CD4-positive, alpha-beta T cell treated with Interleukin-1 beta for 1 hour (primary cell): Measurements from ENCODE around the gene CENPL.
"Not testable (repeated sequence)": the region's sequence is repeated elsewhere in the genome, so short reads cannot be mapped to it uniquely, and the experiment has no call there.

Experiments used
- DNase-seq, 2 donors: peaks; one replicate each; pipeline ENCODE4 v3.0.0-alpha.2; 2020 to 2022

CENPL gene

GRCh38 chr1:173856903-173857302 lies 32.2 kb upstream of the CENPL start:
- DNase-seq, result no peak

DNA sequence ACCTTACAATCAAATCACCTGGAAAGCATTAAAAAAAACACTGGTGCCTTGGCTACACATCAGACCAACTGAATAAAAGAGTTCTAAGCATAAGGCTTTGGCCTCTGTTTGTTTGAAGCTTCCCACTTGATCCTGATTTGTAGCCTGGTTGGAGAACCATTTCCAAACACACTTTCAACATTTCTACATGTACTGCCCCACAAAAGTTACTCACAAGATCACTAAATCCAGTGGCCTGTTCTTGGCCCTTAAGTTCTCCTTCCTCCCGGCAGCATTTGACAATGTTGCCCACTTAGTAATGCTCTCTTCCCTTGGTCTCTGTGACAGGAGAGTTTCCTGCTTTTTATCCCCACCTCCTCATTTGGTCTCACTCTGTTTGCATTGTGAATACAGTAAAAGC lies 31.3 kb upstream of the CENPL start:
- no peak for DNase-seq

- DNase-seq, result no peak
These were observed 28.4 kb upstream of the CENPL start for GRCh38 chr1:173853074-173853473.

GRCh38 chr1:173852105-173852504 lies 27.4 kb upstream of the CENPL start:
- DNase-seq, result no peak

GRCh38 chr1:173832748-173833147 lies 8.1 kb upstream of the CENPL start:
- no peak for DNase-seq

- DNase-seq, result no peak
These were observed 2.9 kb upstream of the CENPL start for GRCh38 chr1:173827611-173828010.

DNA sequence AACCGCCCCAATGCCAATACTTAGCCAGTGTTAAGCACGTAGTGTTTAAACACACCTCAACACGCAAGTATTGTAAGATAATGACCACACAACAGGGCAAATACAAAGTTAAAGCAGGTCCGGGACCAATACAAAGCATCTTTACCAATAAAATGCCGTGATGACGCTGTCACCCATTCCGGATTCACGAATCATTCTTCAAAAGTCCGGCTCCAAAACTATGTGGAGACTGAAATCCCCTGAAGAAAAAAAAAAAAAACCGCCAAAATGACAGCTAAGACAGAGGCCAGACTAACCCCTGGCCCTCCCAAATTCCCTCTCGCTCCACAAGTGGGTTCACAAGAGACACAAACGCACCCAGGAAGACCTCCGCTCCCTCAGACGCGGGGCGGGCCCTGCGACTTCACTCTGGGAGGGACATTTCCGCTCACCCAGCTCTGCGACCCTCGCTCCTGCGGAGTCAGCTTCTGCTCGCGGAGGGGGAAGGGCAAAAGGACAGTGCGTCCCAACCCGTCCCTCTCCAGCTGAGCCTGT lies 835 bp downstream of the CENPL start:
- no peak for DNase-seq

DNA sequence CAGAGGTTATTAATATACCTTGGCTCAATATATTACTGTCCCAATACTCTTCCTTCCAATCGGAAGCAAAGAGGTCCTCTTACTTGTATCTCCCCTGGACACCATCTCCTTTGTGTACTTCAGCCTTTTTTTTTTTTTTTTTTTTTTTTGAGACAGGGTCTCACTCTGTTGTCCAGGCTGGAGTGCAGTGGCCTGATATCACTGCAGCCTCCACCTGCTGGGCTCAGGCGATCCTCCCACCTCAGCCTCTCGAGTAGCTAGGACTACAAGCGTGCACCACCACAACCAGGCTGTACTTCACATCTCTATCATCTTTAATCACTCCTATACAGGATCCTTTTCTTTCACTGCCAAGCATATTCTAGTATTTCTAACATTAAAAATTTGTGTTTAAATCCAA lies 3.0 kb downstream of the CENPL start:
- DNase-seq, result no peak

DNA sequence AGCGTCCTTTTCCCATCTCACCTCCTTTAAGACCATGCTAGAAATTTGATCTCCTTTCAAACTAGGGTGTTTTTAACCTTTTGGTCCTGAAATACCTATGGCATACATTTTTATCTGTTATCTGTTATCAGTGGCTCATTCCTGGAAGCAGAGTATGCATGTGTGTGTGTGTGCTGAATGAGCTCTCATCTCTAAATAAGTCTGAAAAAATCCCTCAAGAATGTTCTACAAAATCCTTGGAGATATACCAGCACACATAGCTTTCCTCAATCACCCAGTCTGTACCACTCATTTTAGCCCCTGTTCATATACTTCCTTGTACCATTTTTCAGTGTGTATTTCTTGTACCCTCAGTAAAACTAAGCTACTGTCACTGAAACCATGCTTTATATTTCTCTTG lies 6.2 kb downstream of the CENPL start:
- DNase-seq, result no peak

DNA sequence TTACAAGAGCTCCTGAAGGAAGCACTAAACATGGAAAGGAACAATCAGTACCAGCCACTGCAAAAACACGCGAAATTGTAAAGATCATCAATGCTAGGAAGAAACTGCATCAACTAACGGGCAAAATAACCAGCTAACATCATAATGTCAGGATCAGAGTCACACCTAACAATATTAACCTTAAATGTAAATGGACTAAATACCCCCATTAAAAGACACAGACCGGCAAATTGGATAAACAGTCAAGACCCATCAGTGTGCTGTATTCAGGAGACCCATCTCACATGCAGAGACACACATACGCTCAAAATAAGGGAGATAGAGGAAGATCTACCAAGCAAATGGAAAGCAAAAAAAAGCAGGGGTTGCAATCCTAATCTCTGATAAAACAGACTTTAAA lies 11.0 kb downstream of the CENPL start:
- not testable (repeated sequence) for DNase-seq

DNA sequence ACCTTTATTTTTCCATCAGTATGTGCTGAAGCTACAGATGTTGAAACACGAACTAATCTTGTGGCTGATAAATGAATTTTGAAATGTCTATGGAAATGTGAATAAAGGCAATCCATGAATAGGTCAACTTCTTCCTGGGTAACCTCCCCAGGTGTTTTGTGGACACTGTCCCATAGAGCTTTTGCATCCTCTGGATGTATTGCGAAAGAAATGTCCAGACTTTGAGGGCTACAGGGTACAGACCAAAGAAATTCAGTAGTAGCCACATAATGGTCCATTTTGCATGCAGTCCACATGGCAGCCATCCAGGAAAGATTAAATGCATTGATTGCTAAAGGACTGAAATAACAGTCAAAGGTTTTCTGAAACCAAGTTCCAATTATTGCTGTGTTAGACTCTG lies 21.7 kb downstream of the CENPL start:
- no peak for DNase-seq

DNA sequence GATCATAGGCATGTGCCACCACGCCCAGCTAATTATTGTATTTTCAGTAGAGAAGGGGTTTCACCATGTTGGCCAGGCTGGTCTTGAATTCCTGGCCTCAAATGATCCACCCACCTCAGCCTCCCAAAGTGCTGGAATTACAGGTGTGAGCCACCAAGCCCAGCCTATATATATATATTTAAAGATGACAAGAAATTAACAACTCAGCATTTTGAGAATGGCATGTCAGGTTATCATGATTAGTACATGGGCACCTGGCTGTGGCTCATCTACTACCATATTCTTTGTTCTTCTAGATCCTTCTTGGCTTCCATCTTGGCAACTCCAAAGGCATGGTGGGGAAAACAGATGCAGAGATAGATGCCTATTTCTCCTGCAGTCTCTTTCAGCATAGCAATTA lies 24.7 kb downstream of the CENPL start:
- not testable (repeated sequence) for DNase-seq

DNA sequence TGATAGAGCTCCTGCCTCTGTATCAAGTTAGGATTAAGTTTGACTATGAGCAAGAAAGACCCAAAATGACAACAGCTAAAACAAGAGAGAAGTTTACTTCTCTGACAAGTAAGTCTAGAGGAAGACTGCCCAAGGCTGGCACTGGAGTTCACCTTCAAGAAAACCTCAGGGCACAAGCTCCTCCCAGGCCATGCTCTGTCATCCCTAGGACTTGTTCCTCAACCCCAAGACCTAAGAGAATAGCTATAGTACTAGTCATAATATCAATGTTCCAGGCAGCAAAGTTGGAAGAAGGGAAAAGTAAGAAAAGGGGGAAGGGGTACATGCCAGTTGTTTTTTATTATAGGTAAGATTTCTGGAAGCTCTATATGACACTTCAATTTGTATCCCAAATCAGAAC lies 26.6 kb downstream of the CENPL start:
- DNase-seq, result no peak

DNA sequence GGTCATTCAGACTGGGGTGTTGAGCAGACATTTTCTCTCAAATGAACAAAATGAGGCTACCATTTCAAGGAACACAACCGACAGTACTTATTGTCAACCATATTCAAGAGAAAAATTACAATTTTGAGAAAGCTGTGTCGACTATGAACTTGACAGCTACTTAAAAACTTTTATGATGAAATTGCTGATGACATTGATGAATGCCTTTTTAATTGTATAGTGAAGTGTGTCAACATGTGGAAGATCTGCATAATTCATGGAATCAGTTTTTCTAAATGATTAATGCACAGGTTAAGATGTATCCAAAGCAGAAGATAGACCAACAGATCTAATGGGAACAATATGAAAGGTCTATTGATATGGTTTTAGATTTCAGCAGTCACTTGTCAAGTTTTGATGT lies 34.8 kb downstream of the CENPL start:
- no peak for DNase-seq

DNA sequence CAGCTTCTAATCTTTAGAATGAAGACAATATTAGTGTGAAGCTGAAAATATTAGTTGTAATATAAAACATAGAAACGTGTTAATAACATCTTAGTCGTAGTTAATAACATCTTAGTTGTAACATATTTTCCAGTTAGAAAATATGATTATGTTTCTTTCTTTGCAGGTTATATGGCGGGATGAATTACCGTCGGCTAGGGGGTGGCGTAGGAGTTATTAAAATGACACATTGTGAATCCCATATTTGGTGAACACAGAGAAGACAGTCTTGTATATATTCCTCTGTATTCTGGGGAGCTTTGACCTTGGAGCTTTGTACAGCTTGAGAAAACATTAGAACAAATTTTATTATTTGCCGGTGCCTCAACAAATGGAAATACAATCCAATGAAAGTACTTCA lies 39.7 kb downstream of the CENPL start:
- no peak for DNase-seq

DNA sequence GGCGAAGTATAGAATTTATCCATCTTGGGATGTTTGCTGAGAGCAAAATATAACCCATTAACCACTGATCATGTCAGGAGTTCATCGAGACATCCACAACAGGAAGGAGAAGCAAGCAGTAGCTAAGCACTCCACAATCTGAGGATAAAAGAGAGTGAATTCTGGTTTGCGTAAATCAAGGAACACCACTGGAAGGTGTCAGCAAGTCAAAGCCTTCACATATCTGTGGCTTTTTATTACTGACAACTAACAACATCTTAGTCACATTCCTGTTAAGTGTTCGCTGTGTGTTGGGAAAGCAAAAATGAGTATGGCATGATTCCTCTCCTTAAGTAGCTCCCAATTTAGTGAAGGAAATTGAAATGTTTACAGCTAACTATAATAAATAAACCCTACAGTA lies 44.7 kb downstream of the CENPL start:
- no peak for DNase-seq

DNA sequence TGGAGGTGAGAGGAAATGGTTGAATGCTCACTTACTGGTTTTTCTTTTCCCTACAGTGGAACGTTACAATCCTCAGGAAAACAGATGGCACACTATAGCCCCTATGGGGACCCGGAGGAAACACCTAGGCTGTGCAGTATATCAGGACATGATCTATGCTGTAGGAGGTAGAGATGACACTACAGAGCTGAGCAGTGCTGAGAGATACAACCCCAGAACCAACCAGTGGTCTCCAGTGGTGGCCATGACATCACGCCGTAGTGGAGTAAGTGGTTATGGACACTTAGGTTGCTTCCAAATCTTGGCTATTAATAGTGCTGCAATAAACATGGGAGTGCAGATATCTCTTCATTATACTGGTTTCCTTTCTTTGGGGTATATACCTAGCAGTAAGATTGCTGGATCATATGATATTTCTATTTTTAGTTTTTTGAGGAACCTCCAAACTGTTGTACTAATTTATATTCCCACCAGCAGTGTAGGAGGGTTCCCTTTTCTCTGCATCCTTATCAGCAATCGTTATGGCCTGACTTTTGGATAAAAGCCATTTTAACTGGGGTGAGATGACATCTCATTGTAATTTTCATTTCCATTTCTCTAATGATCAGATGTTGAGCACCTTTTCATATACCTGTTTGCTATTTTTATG lies 49.0 kb downstream of the CENPL start:
- no peak for DNase-seq

DNA sequence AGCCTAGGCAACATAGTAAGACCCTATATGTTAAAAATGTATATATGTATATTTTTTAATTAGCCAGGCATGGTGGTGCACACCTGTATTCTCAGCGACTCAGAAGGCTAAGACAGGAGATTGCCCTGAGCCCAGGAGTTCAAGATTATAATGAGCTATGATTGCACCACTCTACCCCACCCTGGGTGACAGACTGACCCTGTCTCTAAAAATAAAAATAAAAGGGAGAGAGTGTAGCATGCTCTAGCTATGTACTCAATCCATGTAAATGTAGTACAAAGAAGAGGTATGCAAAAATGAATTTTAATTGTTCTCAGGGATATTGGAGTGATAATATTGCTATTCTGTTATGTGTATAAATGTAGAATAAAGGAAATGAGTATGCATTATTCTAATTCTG lies 53.1 kb downstream of the CENPL start:
- DNase-seq, result no peak

- not testable (repeated sequence) for DNase-seq
These were observed 54.4 kb downstream of the CENPL start for GRCh38 chr1:173770330-173770729.

DNA sequence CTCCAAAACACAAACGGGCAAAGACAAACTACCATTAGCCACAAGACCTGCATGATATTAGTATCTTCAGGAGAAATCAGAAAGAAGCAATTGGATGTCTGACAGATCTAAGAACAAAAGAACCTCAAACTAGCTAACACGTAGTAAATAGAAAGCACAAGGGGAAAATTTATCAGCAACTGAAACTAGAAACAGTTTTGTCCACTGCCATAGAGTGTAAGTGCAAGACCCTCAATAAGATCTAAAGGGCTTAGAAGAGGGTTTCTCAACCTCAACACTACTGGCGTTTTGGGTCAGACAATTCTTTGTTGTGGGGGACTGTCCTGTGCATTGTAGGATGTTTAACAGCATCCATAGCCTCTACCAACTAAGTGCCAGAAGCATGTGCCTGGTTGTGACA lies 55.9 kb downstream of the CENPL start:
- no peak for DNase-seq

GRCh38 chr1:173768206-173768605 lies 56.5 kb downstream of the CENPL start:
- DNase-seq, result no peak

DNA sequence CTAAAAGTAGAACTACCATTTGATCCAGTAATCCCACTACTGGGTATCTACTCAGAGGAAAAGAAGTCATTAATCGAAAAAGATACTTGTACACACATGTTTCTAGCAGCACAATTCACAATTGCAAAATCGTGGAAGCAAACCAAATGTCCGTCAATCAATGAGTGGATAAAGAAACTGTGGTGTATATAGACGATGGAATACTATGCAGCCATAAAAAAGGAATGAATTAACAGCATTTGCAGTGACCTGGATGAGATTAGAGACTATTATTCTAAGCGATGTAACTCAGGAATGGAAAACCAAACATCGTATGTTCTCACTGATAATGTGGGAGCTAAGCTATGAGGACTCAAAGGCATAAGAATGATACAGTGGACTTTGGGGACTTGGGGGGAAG lies 60.4 kb downstream of the CENPL start:
- DNase-seq, result not testable (repeated sequence)

DNA sequence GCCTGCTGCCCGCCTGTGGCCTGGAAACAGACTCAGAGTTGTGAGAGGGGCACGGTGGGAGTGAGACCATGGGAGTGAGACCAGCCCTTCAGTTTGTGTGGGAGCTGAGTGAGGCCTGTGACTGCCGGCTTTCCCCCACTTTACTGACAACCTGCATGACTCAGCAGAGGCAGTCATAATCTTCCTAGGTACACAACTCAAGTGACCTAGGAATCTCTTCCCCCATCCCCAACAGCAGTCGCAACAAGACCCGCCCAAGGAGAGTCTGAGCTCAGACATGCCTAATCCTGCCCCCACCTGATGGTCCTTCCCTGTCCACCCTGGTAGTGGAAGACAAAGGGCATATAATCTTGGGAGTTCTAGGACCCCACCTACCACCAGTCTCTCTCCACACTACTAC lies 65.7 kb downstream of the CENPL start:
- no peak for DNase-seq

DNA sequence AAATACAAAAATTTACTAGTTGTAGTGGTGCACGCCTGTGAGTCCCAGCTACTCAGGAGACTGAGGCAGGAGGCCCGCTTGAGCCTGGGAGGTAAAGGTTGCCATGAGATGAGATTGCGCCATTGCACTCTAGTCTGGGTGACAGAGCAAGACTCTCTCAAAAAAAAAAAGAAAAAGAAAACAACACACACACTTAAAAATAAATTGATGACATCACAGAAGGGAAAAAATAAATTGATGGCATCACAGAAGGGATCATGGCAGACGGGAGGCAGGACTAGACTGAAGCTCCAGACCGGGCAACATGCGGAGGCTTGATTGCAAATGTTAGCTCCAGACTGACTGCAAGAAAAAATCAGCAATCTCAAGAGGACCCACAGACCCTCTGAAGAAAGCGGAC lies 66.6 kb downstream of the CENPL start:
- no peak for DNase-seq

DNA sequence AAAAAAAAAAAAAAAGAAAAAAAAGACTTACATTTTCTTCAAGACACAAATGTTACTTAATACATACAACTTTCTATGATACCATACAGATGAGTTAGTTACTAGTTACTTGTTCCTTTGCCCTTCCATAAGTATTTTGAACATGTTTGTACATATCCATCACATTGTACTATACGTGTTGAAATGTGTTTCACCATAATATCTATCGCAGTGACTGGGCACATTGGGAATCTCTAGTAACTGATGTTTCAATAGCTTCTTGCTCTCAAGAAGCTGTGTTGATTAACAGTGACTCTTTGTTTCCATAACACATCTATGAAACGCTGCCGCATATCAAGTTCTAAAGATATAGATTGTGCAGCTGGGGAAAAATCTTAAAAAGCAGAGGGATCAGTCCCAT lies 67.0 kb downstream of the CENPL start:
- DNase-seq, result no peak
